HEK293 (cell line): ENCODE measurements around the gene UBE2V1.

Source experiments
- EGR2 ChIP-seq: fragments of 450-650 bp; formaldehyde crosslinking; IDR thresholded peaks from 2 replicates; pipeline ENCODE4 v1.5.1; 2016; ENCODE audit warnings: low read depth, missing biosample characterization, missing genetic modification characterization
- HOXC10 ChIP-seq: sonication (generic); formaldehyde crosslinking; IDR thresholded peaks from 2 replicates; pipeline ENCODE4 v1.8.1; 2023; ENCODE audit warnings: mild to moderate bottlenecking, missing genetic modification reagents
- YY1 ChIP-seq: fragments of 450-650 bp; formaldehyde crosslinking; IDR thresholded peaks from 2 replicates; pipeline ENCODE4 v1.5.1; 2018; ENCODE audit warnings: missing biosample characterization, missing genetic modification characterization
- ZFP37 ChIP-seq: fragments of 450-650 bp; formaldehyde crosslinking; IDR thresholded peaks from 2 replicates; pipeline ENCODE4 v1.5.1; 2016; ENCODE audit warnings: missing biosample characterization, missing genetic modification characterization
- ZNF132 ChIP-seq: fragments of 450-650 bp; formaldehyde crosslinking; IDR thresholded peaks from 2 replicates; pipeline ENCODE4 v1.5.1; 2017; ENCODE audit warnings: missing biosample characterization, missing genetic modification characterization, borderline replicate concordance
- ZNF585B ChIP-seq: fragments of 450-650 bp; formaldehyde crosslinking; IDR thresholded peaks from 2 replicates; pipeline ENCODE4 v1.5.1; 2016; ENCODE audit warnings: missing biosample characterization, missing genetic modification characterization
- ZNF624 ChIP-seq: fragments of 450-650 bp; formaldehyde crosslinking; IDR thresholded peaks from 2 replicates; pipeline ENCODE4 v1.5.1; 2017; ENCODE audit warnings: missing biosample characterization, missing genetic modification characterization
- ZNF747 ChIP-seq: fragments of 450-650 bp; formaldehyde crosslinking; IDR thresholded peaks from 2 replicates; pipeline ENCODE4 v1.5.1; 2016; ENCODE audit warnings: missing biosample characterization, missing genetic modification characterization
- TF ChIP-seq, protein P1 (sequence below): fragments of 450-650 bp; formaldehyde crosslinking; IDR thresholded peaks from 2 replicates; pipeline ENCODE4 v1.5.1; 2016; ENCODE audit warnings: missing biosample characterization, missing genetic modification characterization
- TF ChIP-seq, protein P2 (sequence below): fragments of 450-650 bp; formaldehyde crosslinking; IDR thresholded peaks from 2 replicates; pipeline ENCODE4 v1.5.1; 2016; ENCODE audit warnings: missing biosample characterization, missing genetic modification characterization, low read depth
- TF ChIP-seq, protein P3 (sequence below): fragments of 450-650 bp; formaldehyde crosslinking; IDR thresholded peaks from 2 replicates; pipeline ENCODE4 v1.5.1; 2016; ENCODE audit warnings: missing biosample characterization, missing genetic modification characterization, low read depth
- TF ChIP-seq, protein P4 (sequence below): fragments of 450-650 bp; formaldehyde crosslinking; IDR thresholded peaks from 2 replicates; pipeline ENCODE4 v1.5.1; 2017; ENCODE audit warnings: missing biosample characterization, missing genetic modification characterization
- TF ChIP-seq, protein P5 (sequence below): fragments of 450-650 bp; formaldehyde crosslinking; IDR thresholded peaks from 2 replicates; pipeline ENCODE4 v1.5.1; 2016; ENCODE audit warnings: missing biosample characterization, missing genetic modification characterization

DNA sequence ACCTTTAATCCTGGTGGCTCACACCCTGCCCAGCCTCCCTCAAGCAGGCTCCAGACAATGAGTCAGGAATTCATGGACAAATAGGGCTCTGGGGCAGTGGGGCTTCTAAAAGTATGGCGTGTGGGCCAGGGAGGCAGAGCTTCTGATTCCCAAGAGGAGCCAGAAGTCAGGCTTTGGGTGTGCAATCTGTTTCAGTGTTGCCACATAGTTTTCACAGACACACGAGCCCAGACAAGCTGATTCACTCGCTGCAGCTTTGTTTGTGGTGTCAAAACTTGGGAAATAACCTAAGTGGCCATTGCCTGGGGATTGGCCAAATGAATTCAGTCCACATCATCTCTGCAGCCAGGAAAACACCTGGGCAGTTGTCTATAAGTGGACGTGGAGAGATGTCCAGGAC is 31.4 kb upstream of the UBE2V1 start:
- no peak for TF ChIP-seq EGR2 (tag by site-specific recombination)
- no peak for TF ChIP-seq ZNF132
- TF ChIP-seq, protein P1, sequence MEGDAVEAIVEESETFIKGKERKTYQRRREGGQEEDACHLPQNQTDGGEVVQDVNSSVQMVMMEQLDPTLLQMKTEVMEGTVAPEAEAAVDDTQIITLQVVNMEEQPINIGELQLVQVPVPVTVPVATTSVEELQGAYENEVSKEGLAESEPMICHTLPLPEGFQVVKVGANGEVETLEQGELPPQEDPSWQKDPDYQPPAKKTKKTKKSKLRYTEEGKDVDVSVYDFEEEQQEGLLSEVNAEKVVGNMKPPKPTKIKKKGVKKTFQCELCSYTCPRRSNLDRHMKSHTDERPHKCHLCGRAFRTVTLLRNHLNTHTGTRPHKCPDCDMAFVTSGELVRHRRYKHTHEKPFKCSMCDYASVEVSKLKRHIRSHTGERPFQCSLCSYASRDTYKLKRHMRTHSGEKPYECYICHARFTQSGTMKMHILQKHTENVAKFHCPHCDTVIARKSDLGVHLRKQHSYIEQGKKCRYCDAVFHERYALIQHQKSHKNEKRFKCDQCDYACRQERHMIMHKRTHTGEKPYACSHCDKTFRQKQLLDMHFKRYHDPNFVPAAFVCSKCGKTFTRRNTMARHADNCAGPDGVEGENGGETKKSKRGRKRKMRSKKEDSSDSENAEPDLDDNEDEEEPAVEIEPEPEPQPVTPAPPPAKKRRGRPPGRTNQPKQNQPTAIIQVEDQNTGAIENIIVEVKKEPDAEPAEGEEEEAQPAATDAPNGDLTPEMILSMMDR (tag by site-specific recombination) = no peak
- TF ChIP-seq HOXC10 (CRISPR knock-in tag) = no peak
- TF ChIP-seq, protein P2, sequence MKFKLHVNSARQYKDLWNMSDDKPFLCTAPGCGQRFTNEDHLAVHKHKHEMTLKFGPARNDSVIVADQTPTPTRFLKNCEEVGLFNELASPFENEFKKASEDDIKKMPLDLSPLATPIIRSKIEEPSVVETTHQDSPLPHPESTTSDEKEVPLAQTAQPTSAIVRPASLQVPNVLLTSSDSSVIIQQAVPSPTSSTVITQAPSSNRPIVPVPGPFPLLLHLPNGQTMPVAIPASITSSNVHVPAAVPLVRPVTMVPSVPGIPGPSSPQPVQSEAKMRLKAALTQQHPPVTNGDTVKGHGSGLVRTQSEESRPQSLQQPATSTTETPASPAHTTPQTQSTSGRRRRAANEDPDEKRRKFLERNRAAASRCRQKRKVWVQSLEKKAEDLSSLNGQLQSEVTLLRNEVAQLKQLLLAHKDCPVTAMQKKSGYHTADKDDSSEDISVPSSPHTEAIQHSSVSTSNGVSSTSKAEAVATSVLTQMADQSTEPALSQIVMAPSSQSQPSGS (tag by site-specific recombination) = no peak
- no peak for TF ChIP-seq ZNF624 (tag by site-specific recombination)
- TF ChIP-seq, protein P3, sequence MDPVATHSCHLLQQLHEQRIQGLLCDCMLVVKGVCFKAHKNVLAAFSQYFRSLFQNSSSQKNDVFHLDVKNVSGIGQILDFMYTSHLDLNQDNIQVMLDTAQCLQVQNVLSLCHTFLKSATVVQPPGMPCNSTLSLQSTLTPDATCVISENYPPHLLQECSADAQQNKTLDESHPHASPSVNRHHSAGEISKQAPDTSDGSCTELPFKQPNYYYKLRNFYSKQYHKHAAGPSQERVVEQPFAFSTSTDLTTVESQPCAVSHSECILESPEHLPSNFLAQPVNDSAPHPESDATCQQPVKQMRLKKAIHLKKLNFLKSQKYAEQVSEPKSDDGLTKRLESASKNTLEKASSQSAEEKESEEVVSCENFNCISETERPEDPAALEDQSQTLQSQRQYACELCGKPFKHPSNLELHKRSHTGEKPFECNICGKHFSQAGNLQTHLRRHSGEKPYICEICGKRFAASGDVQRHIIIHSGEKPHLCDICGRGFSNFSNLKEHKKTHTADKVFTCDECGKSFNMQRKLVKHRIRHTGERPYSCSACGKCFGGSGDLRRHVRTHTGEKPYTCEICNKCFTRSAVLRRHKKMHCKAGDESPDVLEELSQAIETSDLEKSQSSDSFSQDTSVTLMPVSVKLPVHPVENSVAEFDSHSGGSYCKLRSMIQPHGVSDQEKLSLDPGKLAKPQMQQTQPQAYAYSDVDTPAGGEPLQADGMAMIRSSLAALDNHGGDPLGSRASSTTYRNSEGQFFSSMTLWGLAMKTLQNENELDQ (tag by site-specific recombination) = no peak
- TF ChIP-seq YY1 (tag by site-specific recombination) = no peak
- TF ChIP-seq ZNF747 (tag by site-specific recombination) = no peak
- TF ChIP-seq, protein P4, sequence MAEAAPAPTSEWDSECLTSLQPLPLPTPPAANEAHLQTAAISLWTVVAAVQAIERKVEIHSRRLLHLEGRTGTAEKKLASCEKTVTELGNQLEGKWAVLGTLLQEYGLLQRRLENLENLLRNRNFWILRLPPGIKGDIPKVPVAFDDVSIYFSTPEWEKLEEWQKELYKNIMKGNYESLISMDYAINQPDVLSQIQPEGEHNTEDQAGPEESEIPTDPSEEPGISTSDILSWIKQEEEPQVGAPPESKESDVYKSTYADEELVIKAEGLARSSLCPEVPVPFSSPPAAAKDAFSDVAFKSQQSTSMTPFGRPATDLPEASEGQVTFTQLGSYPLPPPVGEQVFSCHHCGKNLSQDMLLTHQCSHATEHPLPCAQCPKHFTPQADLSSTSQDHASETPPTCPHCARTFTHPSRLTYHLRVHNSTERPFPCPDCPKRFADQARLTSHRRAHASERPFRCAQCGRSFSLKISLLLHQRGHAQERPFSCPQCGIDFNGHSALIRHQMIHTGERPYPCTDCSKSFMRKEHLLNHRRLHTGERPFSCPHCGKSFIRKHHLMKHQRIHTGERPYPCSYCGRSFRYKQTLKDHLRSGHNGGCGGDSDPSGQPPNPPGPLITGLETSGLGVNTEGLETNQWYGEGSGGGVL (tag by site-specific recombination) = no peak
- TF ChIP-seq ZNF585B (tag by site-specific recombination) = no peak
- TF ChIP-seq, protein P5, sequence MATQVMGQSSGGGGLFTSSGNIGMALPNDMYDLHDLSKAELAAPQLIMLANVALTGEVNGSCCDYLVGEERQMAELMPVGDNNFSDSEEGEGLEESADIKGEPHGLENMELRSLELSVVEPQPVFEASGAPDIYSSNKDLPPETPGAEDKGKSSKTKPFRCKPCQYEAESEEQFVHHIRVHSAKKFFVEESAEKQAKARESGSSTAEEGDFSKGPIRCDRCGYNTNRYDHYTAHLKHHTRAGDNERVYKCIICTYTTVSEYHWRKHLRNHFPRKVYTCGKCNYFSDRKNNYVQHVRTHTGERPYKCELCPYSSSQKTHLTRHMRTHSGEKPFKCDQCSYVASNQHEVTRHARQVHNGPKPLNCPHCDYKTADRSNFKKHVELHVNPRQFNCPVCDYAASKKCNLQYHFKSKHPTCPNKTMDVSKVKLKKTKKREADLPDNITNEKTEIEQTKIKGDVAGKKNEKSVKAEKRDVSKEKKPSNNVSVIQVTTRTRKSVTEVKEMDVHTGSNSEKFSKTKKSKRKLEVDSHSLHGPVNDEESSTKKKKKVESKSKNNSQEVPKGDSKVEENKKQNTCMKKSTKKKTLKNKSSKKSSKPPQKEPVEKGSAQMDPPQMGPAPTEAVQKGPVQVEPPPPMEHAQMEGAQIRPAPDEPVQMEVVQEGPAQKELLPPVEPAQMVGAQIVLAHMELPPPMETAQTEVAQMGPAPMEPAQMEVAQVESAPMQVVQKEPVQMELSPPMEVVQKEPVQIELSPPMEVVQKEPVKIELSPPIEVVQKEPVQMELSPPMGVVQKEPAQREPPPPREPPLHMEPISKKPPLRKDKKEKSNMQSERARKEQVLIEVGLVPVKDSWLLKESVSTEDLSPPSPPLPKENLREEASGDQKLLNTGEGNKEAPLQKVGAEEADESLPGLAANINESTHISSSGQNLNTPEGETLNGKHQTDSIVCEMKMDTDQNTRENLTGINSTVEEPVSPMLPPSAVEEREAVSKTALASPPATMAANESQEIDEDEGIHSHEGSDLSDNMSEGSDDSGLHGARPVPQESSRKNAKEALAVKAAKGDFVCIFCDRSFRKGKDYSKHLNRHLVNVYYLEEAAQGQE (tag by site-specific recombination) = no peak
- no peak for TF ChIP-seq ZFP37 (tag by site-specific recombination)
